Neural cell (in vitro differentiated cells): Measurements from ENCODE around the gene CCDC15. TPM values are rescaled to one million over a fixed set of nuclear protein-coding genes. Genes with fewer than 3 reads are reported as not detected.

Source experiments
- H2AFZ ChIP-seq: fragments of 200-600, 300-800 bp; sonication (generic), shearing (Covaris generic); 2 replicates; pipeline ENCODE4 v1.6.0; 2014; ENCODE audit warnings: low read depth, mild to moderate bottlenecking, antibody characterized with exemption, low read length, moderate library complexity
- H3F3A ChIP-seq: fragments of 200-600 bp; shearing (Covaris generic); 2 replicates; pipeline ENCODE4 v1.6.1; 2016; ENCODE audit warnings: mild to moderate bottlenecking, moderate library complexity, mixed read lengths, antibody characterized with exemption, low read length; ENCODE audit not compliant: insufficient read depth, poor library complexity, severe bottlenecking
- H3K27ac ChIP-seq: fragments of 200-600, 300-800 bp; sonication (generic), shearing (Covaris generic); 2 replicates; pipeline ENCODE4 v1.5.1; 2014; ENCODE audit warnings: mild to moderate bottlenecking, low read length, moderate library complexity
- H3K27me3 ChIP-seq: fragments of 300-800, 200-600 bp; sonication (generic), shearing (Covaris generic); 2 replicates; pipeline ENCODE4 v1.6.0; 2014; ENCODE audit warnings: mild to moderate bottlenecking, low read depth, low read length, moderate library complexity; ENCODE audit not compliant: insufficient read depth
- H3K36me3 ChIP-seq: fragments of 300-800, 200-600 bp; sonication (generic), shearing (Covaris generic); 2 replicates; pipeline ENCODE4 v1.5.1; 2014; ENCODE audit warnings: mild to moderate bottlenecking, antibody characterized with exemption, low read length, moderate library complexity; ENCODE audit not compliant: insufficient read depth
- H3K4me2 ChIP-seq: fragments of 300-800, 200-600 bp; sonication (generic), shearing (Covaris generic); 2 replicates; pipeline ENCODE4 v1.6.0; 2014; ENCODE audit warnings: mild to moderate bottlenecking, low read length
- H3K4me3 ChIP-seq: fragments of 300-800, 200-600 bp; sonication (generic), shearing (Covaris generic); 2 replicates; pipeline ENCODE4 v1.5.1; 2014; ENCODE audit warnings: mild to moderate bottlenecking, low read length, moderate library complexity
- H3K79me2 ChIP-seq: fragments of 200-600 bp; shearing (Covaris generic); replicated peaks from 2 replicates; pipeline ENCODE4 v1.6.0; 2014; ENCODE audit warnings: mild to moderate bottlenecking, low read length, moderate library complexity; ENCODE audit not compliant: insufficient read depth
- H3K9ac ChIP-seq: fragments of 300-800, 200-600 bp; sonication (generic), shearing (Covaris generic); 2 replicates; pipeline ENCODE4 v1.6.1; 2016; ENCODE audit warnings: mild to moderate bottlenecking, low read length, mixed read lengths
- H3K9me2 ChIP-seq: fragments of 200-600 bp; shearing (Covaris generic); 2 replicates; pipeline ENCODE4 v1.6.1; 2016; ENCODE audit warnings: mild to moderate bottlenecking, low read length, mixed read lengths; ENCODE audit not compliant: insufficient read depth
- H3K9me3 ChIP-seq: fragments of 200-600, 300-800 bp; sonication (generic), shearing (Covaris generic); 2 replicates; pipeline ENCODE4 v1.6.1; 2016; ENCODE audit warnings: mild to moderate bottlenecking, mixed run types, low read length, moderate library complexity, mixed read lengths
- H4K20me1 ChIP-seq: fragments of 200-600 bp; shearing (Covaris generic); 2 replicates; pipeline ENCODE4 v1.6.1; 2016; ENCODE audit warnings: mild to moderate bottlenecking, mixed run types; ENCODE audit not compliant: insufficient read depth
- EP300 ChIP-seq: fragments of 450-650 bp; conservative IDR thresholded peaks from 2 replicates; pipeline ENCODE4 v1.6.1; 2014; ENCODE audit warnings: antibody characterized with exemption, mild to moderate bottlenecking, moderate library complexity; ENCODE audit not compliant: poor library complexity, severe bottlenecking
- EZH2 ChIP-seq: fragments of 200-600, 300-800 bp; shearing (Covaris generic), sonication (generic); IDR thresholded peaks from 2 replicates; pipeline ENCODE4 v1.6.1; 2014; ENCODE audit warnings: antibody characterized with exemption, low read length, borderline replicate concordance, mild to moderate bottlenecking; ENCODE audit not compliant: insufficient read depth, poor library complexity, severe bottlenecking
- MXI1 ChIP-seq: fragments of 450-650 bp; conservative IDR thresholded peaks from 2 replicates; pipeline ENCODE4 v1.6.1; 2014; ENCODE audit warnings: antibody characterized with exemption, mild to moderate bottlenecking; ENCODE audit not compliant: poor library complexity, severe bottlenecking
- POLR2AphosphoS5 ChIP-seq: IDR thresholded peaks from 2 replicates; pipeline ENCODE4 v1.6.1; 2012
- RAD21 ChIP-seq: fragments of 450-650 bp; conservative IDR thresholded peaks from 2 replicates; pipeline ENCODE4 v1.6.1; 2014; ENCODE audit warnings: antibody characterized with exemption, mild to moderate bottlenecking, moderate library complexity
- SMC3 ChIP-seq: fragments of 450-650 bp; conservative IDR thresholded peaks from 2 replicates; pipeline ENCODE4 v1.6.1; 2014; ENCODE audit warnings: antibody characterized with exemption, mild to moderate bottlenecking, moderate library complexity; ENCODE audit not compliant: poor library complexity
- TAF1 ChIP-seq: IDR thresholded peaks from 2 replicates; pipeline ENCODE4 v1.6.1; 2012; ENCODE audit warnings: low read depth
- polyA plus RNA-seq: library from polyadenylated mRNA; depleted of rRNA; stranded (reverse); fragments of >200 nt; gene quantifications from 2 replicates; pipeline ENCODE4 v1.2.3, GENCODE V29; 2014
- TF ChIP-seq, protein P1 (sequence below): IDR thresholded peaks from 2 replicates; pipeline ENCODE4 v1.6.1; 2012; ENCODE audit warnings: borderline replicate concordance
- TF ChIP-seq, protein P2 (sequence below): fragments of 450-650 bp; IDR thresholded peaks from 2 replicates; pipeline ENCODE4 v1.5.1; 2014; ENCODE audit warnings: antibody characterized with exemption, mild to moderate bottlenecking, moderate library complexity; ENCODE audit not compliant: poor library complexity, severe bottlenecking

CCDC15 gene
- polyA plus RNA-seq, 1 donor from 2014 or later, result 2.5 TPM

DNA sequence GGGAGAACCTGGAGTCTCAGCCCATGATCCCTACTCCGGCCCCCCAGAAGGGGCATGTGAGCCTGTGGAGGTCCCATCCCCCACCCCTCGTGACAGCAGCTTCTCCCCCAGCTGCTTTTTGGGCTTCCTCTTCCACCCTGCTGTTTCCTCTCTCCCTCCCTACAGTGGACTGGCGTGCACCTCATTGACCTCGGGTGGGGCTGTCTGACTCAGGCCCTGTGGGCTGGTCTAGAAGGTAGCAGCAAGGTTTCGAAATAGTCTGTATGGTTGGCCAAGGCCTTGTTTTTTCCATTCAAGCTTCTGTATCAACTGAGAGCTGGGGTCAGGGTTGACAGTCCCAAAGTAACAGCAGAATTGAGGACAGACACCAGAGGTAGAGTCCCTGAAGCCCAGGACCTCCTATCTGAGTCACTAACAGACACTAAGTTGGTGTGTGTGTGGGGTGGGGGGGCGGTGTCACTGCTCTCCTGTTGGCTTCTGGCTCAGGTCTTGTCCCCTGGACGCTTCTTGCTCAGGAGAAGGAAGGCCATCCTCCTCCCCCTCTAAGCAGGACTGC, 116.8 kb downstream of the CCDC15 start:
- peaks cover 6% of the 10 kb centered on the region for H3K27me3 ChIP-seq
- TF ChIP-seq POLR2AphosphoS5 (no peak), RAD21 (no peak), EP300 (no peak), TAF1 (no peak), EZH2 (no peak), SMC3 (no peak), MXI1 (no peak)
- TF ChIP-seq, protein P1, sequence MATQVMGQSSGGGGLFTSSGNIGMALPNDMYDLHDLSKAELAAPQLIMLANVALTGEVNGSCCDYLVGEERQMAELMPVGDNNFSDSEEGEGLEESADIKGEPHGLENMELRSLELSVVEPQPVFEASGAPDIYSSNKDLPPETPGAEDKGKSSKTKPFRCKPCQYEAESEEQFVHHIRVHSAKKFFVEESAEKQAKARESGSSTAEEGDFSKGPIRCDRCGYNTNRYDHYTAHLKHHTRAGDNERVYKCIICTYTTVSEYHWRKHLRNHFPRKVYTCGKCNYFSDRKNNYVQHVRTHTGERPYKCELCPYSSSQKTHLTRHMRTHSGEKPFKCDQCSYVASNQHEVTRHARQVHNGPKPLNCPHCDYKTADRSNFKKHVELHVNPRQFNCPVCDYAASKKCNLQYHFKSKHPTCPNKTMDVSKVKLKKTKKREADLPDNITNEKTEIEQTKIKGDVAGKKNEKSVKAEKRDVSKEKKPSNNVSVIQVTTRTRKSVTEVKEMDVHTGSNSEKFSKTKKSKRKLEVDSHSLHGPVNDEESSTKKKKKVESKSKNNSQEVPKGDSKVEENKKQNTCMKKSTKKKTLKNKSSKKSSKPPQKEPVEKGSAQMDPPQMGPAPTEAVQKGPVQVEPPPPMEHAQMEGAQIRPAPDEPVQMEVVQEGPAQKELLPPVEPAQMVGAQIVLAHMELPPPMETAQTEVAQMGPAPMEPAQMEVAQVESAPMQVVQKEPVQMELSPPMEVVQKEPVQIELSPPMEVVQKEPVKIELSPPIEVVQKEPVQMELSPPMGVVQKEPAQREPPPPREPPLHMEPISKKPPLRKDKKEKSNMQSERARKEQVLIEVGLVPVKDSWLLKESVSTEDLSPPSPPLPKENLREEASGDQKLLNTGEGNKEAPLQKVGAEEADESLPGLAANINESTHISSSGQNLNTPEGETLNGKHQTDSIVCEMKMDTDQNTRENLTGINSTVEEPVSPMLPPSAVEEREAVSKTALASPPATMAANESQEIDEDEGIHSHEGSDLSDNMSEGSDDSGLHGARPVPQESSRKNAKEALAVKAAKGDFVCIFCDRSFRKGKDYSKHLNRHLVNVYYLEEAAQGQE, result no peak
- TF ChIP-seq, protein P2, sequence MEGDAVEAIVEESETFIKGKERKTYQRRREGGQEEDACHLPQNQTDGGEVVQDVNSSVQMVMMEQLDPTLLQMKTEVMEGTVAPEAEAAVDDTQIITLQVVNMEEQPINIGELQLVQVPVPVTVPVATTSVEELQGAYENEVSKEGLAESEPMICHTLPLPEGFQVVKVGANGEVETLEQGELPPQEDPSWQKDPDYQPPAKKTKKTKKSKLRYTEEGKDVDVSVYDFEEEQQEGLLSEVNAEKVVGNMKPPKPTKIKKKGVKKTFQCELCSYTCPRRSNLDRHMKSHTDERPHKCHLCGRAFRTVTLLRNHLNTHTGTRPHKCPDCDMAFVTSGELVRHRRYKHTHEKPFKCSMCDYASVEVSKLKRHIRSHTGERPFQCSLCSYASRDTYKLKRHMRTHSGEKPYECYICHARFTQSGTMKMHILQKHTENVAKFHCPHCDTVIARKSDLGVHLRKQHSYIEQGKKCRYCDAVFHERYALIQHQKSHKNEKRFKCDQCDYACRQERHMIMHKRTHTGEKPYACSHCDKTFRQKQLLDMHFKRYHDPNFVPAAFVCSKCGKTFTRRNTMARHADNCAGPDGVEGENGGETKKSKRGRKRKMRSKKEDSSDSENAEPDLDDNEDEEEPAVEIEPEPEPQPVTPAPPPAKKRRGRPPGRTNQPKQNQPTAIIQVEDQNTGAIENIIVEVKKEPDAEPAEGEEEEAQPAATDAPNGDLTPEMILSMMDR, result no peak
- no peaks in the 10 kb centered on the region for H4K20me1 ChIP-seq
- H3K27ac ChIP-seq, result no peak overlapping the region
- no peaks in the 10 kb centered on the region for H3K9me2 ChIP-seq
- H2AFZ ChIP-seq, result no peak overlapping the region
- H3K36me3 ChIP-seq, result no peaks in the 10 kb centered on the region
- no peak overlapping the region for H3K9ac ChIP-seq
- no peaks in the 10 kb centered on the region for H3K9me3 ChIP-seq
- H3K79me2 ChIP-seq, result no peaks in the 10 kb centered on the region
- H3F3A ChIP-seq, result no peaks in the 10 kb centered on the region
- H3K4me3 ChIP-seq, result no peak overlapping the region
- no peak overlapping the region for H3K4me2 ChIP-seq

- Histone ChIP-seq H2AFZ (no peak overlapping the region), H3K9me3 (no peaks in the 10 kb centered on the region), H3K4me3 (no peak overlapping the region), H3K27ac (no peak overlapping the region), H3K36me3 (no peaks in the 10 kb centered on the region), H3K9me2 (no peaks in the 10 kb centered on the region), H3F3A (no peaks in the 10 kb centered on the region), H3K4me2 (no peak overlapping the region), H3K79me2 (no peaks in the 10 kb centered on the region), H3K9ac (no peak overlapping the region), H4K20me1 (no peaks in the 10 kb centered on the region), H3K27me3 (peaks cover under 1% of the 10 kb centered on the region)
- TF ChIP-seq EZH2 (no peak), SMC3 (no peak), POLR2AphosphoS5 (no peak), TAF1 (no peak), MXI1 (no peak), RAD21 (no peak), EP300 (no peak)
- TF ChIP-seq, protein P2, result no peak
- TF ChIP-seq, protein P1, result no peak
Observed at GRCh38 chr11:125071435-125071834, 117.4 kb downstream of the CCDC15 start.
